Activated CD4-positive, alpha-beta T cell treated with anti-CD3 and anti-CD28 coated beads, Interleukin-2, amount 10 ng/mL, durations not matched to agents 24 days and 14 days (primary cell): ENCODE measurements around the gene RASGRP1. TPM values are rescaled to one million over a fixed set of nuclear protein-coding genes. Genes with fewer than 3 reads are reported as not detected.

Experiments
- DNase-seq: peaks from one replicate; pipeline ENCODE4 v3.0.0; 2022
- H3K27ac Mint-ChIP-seq: one replicate; pipeline ENCODE4 v1.8.0; 2022; ENCODE audit warnings: mild to moderate bottlenecking, mixed read lengths
- H3K27me3 Mint-ChIP-seq: one replicate; pipeline ENCODE4 v1.8.0; 2022; ENCODE audit warnings: mixed read lengths
- H3K36me3 Mint-ChIP-seq: one replicate; pipeline ENCODE4 v1.8.0; 2022; ENCODE audit warnings: low read depth, mild to moderate bottlenecking, mixed read lengths
- H3K4me1 Mint-ChIP-seq: one replicate; pipeline ENCODE4 v1.8.0; 2021; ENCODE audit warnings: mixed read lengths
- H3K4me3 Mint-ChIP-seq: one replicate; pipeline ENCODE4 v1.8.0; 2022; ENCODE audit warnings: mild to moderate bottlenecking, moderate library complexity, mixed read lengths
- H3K9me3 Mint-ChIP-seq: one replicate; pipeline ENCODE4 v1.8.0; 2021; ENCODE audit warnings: mixed read lengths
- intact Hi-C: fragments of 100-400 bp; cut with micrococcal nuclease; formaldehyde crosslinking; loops from one replicate; pipeline ENCODE4 v1.15.1; 2023
- total RNA-seq: library from RNA; stranded (reverse); gene quantifications from 2 replicates; pipeline ENCODE4 v1.2.3, GENCODE V29; 2022

Gene RASGRP1
- total RNA-seq, 1 donor from 2014 or later, result 94.4 TPM

GRCh38 chr15:38559131-38559530 is 5.5 kb downstream of the RASGRP1 start:
- Mint-ChIP-seq H3K36me3 (peaks cover 84% of the 10 kb centered on the region), H3K4me1 (peaks cover 89% of the 10 kb centered on the region), H3K27me3 (no peaks in the 10 kb centered on the region), H3K9me3 (no peaks in the 10 kb centered on the region), H3K27ac (peak overlapping the region; percentile 99), H3K4me3 (peak overlapping the region; percentile 95)
- intact Hi-C loops, result loop anchor here (10.0 kb wide), 1 partner anchor 1066 kb away; no protein-coding TSS in a partner anchor
- no peak for DNase-seq

GRCh38 chr15:38558372-38559059 is 6.1 kb downstream of the RASGRP1 start:
- peaks cover 85% of the 10 kb centered on the region for H3K36me3 Mint-ChIP-seq

GRCh38 chr15:38557921-38558320 is 6.7 kb downstream of the RASGRP1 start:
- Mint-ChIP-seq H3K36me3 (peaks cover 85% of the 10 kb centered on the region), H3K4me1 (peaks cover 94% of the 10 kb centered on the region), H3K27me3 (no peaks in the 10 kb centered on the region), H3K27ac (peak overlapping the region; percentile 89), H3K9me3 (no peaks in the 10 kb centered on the region), H3K4me3 (peak overlapping the region; percentile 95)
- DNase-seq, result peak; percentile 75
- intact Hi-C loops, result loop anchor here (2.0 to 10.0 kb wide), 2 partner anchors 71 to 1067 kb away; no protein-coding TSS in a partner anchor

More at GRCh38 chr15:38558372-38559059, 6.1 kb downstream of the RASGRP1 start:
- intact Hi-C loops, result loop anchor here (10.0 kb wide), 1 partner anchor 1066 kb away; no protein-coding TSS in a partner anchor
- DNase-seq, result no peak
- Mint-ChIP-seq H3K4me1 (peaks cover 94% of the 10 kb centered on the region), H3K4me3 (peak overlapping the region; percentile 95), H3K27ac (peak overlapping the region; percentile 89), H3K9me3 (no peaks in the 10 kb centered on the region), H3K27me3 (no peaks in the 10 kb centered on the region)

GRCh38 chr15:38555686-38556334 is 8.8 kb downstream of the RASGRP1 start:
- Mint-ChIP-seq H3K27me3 (no peaks in the 10 kb centered on the region), H3K4me3 (peak overlapping the region; percentile 67), H3K36me3 (peaks cover 76% of the 10 kb centered on the region), H3K4me1 (peaks cover 92% of the 10 kb centered on the region), H3K9me3 (no peaks in the 10 kb centered on the region), H3K27ac (peak overlapping the region; percentile 89)
- DNase-seq, result peak; percentile 58
- intact Hi-C loops, result loop anchor here (1.0 to 10.0 kb wide), 5 partner anchors 14 to 1069 kb away; no protein-coding TSS in a partner anchor

GRCh38 chr15:38554354-38554753 is 10.3 kb downstream of the RASGRP1 start:
- Mint-ChIP-seq H3K27me3 (no peaks in the 10 kb centered on the region), H3K4me1 (peaks cover 83% of the 10 kb centered on the region), H3K4me3 (peak overlapping the region; percentile 60), H3K27ac (peak overlapping the region; percentile 89), H3K36me3 (peaks cover 69% of the 10 kb centered on the region), H3K9me3 (no peaks in the 10 kb centered on the region)
- intact Hi-C loops, result loop anchor here (2.0 to 10.0 kb wide), 2 partner anchors 46 to 1070 kb away; no protein-coding TSS in a partner anchor
- DNase-seq, result peak; percentile 75

- no peak for DNase-seq
- H3K4me3 Mint-ChIP-seq, result peak overlapping the region; percentile 60
- peaks cover 71% of the 10 kb centered on the region for H3K36me3 Mint-ChIP-seq
- no peaks in the 10 kb centered on the region for H3K27me3 Mint-ChIP-seq
- peaks cover 83% of the 10 kb centered on the region for H3K4me1 Mint-ChIP-seq
- intact Hi-C loops, result loop anchor here (1.0 to 10.0 kb wide), 2 partner anchors 8 to 1072 kb away; no protein-coding TSS in a partner anchor
- peak overlapping the region; percentile 89 for H3K27ac Mint-ChIP-seq
- no peaks in the 10 kb centered on the region for H3K9me3 Mint-ChIP-seq
Measured at GRCh38 chr15:38553071-38553470, 11.5 kb downstream of the RASGRP1 start.

GRCh38 chr15:38551720-38552648 is 12.6 kb downstream of the RASGRP1 start:
- Mint-ChIP-seq H3K36me3 (peaks cover 70% of the 10 kb centered on the region), H3K27me3 (no peaks in the 10 kb centered on the region), H3K27ac (peak overlapping the region; percentile 57), H3K4me3 (peak overlapping the region; percentile 70), H3K4me1 (peaks cover 83% of the 10 kb centered on the region), H3K9me3 (no peaks in the 10 kb centered on the region)
- no peak for DNase-seq
- intact Hi-C loops, result loop anchor here (10.0 kb wide), 1 partner anchor 1073 kb away; no protein-coding TSS in a partner anchor

- intact Hi-C loops, result no loop called here
- no peaks in the 10 kb centered on the region for H3K9me3 Mint-ChIP-seq
- peaks cover 67% of the 10 kb centered on the region for H3K36me3 Mint-ChIP-seq
- peaks cover 72% of the 10 kb centered on the region for H3K4me1 Mint-ChIP-seq
- peak overlapping the region; percentile 83 for H3K27ac Mint-ChIP-seq
- no peaks in the 10 kb centered on the region for H3K27me3 Mint-ChIP-seq
- no peak overlapping the region for H3K4me3 Mint-ChIP-seq
- no peak for DNase-seq
Measured at GRCh38 chr15:38549222-38549621, 15.4 kb downstream of the RASGRP1 start.

- DNase-seq, result peak; percentile 63
- H3K4me3 Mint-ChIP-seq, result peak overlapping the region; percentile 6
- intact Hi-C loops, result no loop called here
- H3K36me3 Mint-ChIP-seq, result peaks cover 61% of the 10 kb centered on the region
- no peaks in the 10 kb centered on the region for H3K9me3 Mint-ChIP-seq
- H3K4me1 Mint-ChIP-seq, result peaks cover 68% of the 10 kb centered on the region
- no peaks in the 10 kb centered on the region for H3K27me3 Mint-ChIP-seq
- peak overlapping the region; percentile 70 for H3K27ac Mint-ChIP-seq
Measured at GRCh38 chr15:38547255-38547997, 17.2 kb downstream of the RASGRP1 start.

GRCh38 chr15:38545179-38545578 is 19.4 kb downstream of the RASGRP1 start:
- intact Hi-C loops, result loop anchor here (1.0 kb wide), 1 partner anchor 8 kb away; no protein-coding TSS in a partner anchor
- H3K4me3 Mint-ChIP-seq, result no peak overlapping the region
- peaks cover 70% of the 10 kb centered on the region for H3K36me3 Mint-ChIP-seq
- H3K27ac Mint-ChIP-seq, result no peak overlapping the region
- no peaks in the 10 kb centered on the region for H3K27me3 Mint-ChIP-seq
- DNase-seq, result no peak
- H3K4me1 Mint-ChIP-seq, result peaks cover 74% of the 10 kb centered on the region
- no peaks in the 10 kb centered on the region for H3K9me3 Mint-ChIP-seq

GRCh38 chr15:38541026-38541425 is 23.6 kb downstream of the RASGRP1 start:
- Mint-ChIP-seq H3K27me3 (no peaks in the 10 kb centered on the region), H3K4me1 (peaks cover 76% of the 10 kb centered on the region), H3K4me3 (peak overlapping the region; percentile 7), H3K36me3 (peaks cover 61% of the 10 kb centered on the region), H3K27ac (peak overlapping the region; percentile 45), H3K9me3 (no peaks in the 10 kb centered on the region)
- no peak for DNase-seq
- intact Hi-C loops, result no loop called here

- H3K9me3 Mint-ChIP-seq, result no peaks in the 10 kb centered on the region
Measured at GRCh38 chr15:38540510-38540909, 24.1 kb downstream of the RASGRP1 start.

More at GRCh38 chr15:38540510-38540909, 24.1 kb downstream of the RASGRP1 start:
- peak overlapping the region; percentile 7 for H3K4me3 Mint-ChIP-seq
- peaks cover 80% of the 10 kb centered on the region for H3K4me1 Mint-ChIP-seq
- no peaks in the 10 kb centered on the region for H3K27me3 Mint-ChIP-seq
- intact Hi-C loops, result loop anchor here (1.0 kb wide), 1 partner anchor 10 kb away; no protein-coding TSS in a partner anchor
- no peak for DNase-seq
- peak overlapping the region; percentile 46 for H3K27ac Mint-ChIP-seq
- H3K36me3 Mint-ChIP-seq, result peaks cover 64% of the 10 kb centered on the region
